GDM1 (cell line): ENCODE data around the gene SERPINC1.
"Not testable (repeated sequence)": the region's sequence is repeated elsewhere in the genome, so short reads cannot be mapped to it uniquely, and the experiment has no call there.

ENCODE experiments used
- DNase-seq: peaks from one replicate; lab custom pipeline; 2025; lab: John Stamatoyannopoulos, UW

The SERPINC1 gene

DNA sequence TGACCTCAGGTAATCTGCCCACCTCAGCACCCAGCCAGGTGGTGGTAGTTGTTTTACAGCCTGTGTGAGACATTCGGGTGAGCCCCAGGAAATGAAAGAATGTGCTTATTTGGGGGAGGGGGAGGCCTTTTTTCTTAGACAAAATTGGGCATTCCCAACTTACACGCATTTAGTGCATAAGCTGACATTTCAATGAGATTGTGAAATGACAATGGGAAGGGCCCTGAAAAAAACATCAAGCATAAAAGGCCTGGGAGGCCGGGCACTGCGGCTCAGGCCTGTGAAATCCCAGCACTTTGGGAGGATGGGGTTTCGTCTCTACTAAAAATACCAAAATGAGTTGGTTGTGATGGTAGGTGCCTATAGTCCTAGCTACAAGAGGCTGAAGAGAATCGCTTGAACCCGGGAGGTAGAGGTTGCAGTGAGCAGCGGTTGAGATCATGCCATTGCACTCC lies 54.3 kb downstream of the SERPINC1 start:
- no peak for DNase-seq

DNA sequence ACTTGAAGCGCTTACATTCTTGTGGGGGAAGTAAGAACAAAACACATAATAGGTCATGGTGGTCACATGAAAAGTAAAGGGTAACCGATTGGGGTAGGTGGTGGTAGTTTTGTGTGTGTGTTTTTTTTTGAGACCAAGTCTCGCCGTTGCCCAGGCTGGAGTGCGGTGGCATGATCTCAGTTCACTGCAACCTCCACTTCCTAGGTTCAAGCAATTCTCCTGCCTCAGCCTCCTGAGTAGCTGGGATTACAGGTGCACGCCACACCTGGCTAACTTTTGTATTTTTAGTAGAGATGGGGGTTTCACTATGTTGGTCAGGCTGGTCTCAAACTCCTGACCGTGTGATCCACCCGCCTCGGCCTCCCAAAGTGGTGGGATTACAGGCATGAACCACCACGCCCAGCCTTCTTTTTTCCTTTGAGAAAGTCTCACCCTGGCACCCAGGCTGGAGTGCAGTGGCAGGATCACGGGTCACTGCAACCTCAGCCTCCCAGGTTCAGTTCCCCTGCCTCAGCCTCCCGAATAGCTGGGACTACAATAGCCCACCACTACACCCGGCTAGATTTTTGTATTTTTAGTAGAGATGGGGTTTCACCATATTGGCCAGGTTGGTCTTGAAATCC lies 54.9 kb downstream of the SERPINC1 start:
- peak; percentile 12 for DNase-seq

DNA sequence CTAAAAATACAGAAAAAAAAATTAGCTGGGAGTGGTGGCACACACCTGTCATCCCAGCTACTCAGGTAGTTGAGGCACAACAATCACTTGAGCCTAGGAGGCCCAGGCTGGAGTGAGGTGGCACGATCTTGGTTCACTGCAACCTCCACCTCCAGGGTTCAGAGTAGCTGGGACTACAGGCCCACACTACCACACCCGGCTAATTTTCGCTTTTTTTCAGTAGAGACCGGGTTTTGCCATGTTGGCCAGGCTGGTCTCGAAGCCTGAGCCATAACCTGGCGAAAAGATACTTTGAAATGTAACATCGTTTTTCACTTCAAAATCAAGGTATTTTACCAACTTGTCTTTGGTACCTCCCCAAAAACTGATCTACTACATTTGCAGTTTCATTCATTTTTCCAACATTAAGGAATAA lies 55.4 kb downstream of the SERPINC1 start:
- DNase-seq: no peak

DNA sequence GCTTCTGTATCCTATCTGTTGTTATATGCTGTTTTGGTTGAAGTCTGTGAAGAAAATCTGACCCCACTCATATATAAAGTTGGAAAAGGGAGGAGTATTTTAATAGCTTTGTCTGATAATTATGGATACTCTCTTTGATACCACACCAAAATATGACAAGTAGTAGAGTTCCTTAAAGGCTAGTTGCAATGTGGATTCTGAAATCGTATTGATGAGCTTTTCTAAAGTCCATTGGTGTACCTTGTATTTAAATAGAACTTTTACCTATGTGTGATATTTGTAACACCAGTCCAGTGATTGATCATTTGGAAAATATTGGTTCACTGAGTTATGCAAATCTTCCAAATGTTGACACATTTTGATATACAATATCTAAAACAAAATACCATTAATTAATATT lies 57.1 kb downstream of the SERPINC1 start:
- DNase-seq: no peak

DNA sequence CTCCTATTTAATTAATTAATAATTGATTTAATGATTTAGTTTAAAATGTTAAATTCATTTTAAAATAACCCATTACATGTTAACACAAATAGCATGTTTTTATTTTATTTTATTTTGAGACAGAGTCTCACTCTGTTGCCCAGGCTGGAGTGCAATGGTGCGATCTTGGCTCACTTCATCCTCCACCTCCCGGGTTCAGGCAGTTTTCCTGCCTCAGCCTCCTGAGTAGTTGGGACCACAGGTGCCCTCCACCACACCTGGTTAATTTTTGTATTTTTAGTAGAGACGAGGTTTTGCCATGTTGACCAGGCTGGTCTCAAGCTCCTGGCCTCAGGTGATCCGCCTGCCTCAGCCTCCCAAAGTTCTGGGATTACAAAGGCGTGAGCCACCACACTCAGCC lies 57.6 kb downstream of the SERPINC1 start:
- DNase-seq: not testable (repeated sequence)

DNA sequence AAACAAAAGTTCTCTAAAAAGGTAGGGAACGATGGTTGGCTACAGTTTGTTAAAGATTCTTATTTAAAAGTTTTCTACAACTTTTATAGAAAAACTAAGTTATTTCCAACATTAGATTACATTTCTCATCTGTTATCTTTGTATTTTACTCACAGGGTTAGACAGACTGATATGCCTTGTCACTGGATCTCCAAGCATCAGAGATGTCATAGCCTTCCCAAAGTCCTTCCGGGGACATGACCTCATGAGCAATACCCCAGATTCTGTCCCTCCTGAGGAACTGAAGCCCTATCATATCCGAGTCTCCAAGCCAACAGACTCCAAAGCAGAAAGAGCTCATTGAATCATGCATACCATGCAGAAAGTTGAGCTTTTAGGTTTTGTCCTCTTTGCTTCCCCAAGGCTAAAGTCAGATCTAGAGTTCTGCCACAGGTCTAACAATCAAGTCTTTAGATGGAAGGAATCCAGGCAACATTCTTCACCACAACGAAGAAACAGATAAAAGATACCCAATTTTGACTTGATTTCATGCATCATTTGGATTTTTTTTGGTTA lies 59.7 kb downstream of the SERPINC1 start:
- DNase-seq: no peak

DNA sequence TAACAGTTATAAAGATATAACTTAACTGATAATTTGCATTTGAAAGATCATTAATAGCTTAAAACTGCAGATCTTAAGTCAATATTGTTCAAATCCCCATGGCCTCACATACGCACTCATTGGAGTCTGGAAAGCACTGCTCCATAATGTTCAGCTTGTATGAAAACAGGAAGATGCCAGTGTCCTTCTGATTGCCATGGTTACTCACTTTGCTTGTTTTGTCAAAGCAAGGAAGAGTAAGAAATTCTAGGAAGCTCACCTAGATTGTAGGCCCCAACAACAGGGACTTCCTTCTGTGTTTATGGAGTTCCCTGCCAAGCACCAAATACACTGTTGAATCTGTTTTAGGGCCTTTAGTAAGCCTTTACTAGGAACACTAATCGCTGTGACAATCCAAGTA lies 60.2 kb downstream of the SERPINC1 start:
- DNase-seq: no peak

DNA sequence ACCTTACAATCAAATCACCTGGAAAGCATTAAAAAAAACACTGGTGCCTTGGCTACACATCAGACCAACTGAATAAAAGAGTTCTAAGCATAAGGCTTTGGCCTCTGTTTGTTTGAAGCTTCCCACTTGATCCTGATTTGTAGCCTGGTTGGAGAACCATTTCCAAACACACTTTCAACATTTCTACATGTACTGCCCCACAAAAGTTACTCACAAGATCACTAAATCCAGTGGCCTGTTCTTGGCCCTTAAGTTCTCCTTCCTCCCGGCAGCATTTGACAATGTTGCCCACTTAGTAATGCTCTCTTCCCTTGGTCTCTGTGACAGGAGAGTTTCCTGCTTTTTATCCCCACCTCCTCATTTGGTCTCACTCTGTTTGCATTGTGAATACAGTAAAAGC lies 61.1 kb downstream of the SERPINC1 start:
- DNase-seq: no peak
